Neural cell (in vitro differentiated cells): ENCODE results near the gene DPYD. TPM values are rescaled to one million over a fixed set of nuclear protein-coding genes. Genes with fewer than 3 reads are reported as not detected.
A peak's percentile ranks its signal among the peaks of the same experiment; 100 is the strongest.

Experiments
- H2AFZ ChIP-seq: fragments of 200-600, 300-800 bp; sonication (generic), shearing (Covaris generic); 2 replicates; pipeline ENCODE4 v1.6.0; 2014; ENCODE audit warnings: low read depth, mild to moderate bottlenecking, antibody characterized with exemption, low read length, moderate library complexity
- H3F3A ChIP-seq: fragments of 200-600 bp; shearing (Covaris generic); 2 replicates; pipeline ENCODE4 v1.6.1; 2016; ENCODE audit warnings: mild to moderate bottlenecking, moderate library complexity, mixed read lengths, antibody characterized with exemption, low read length; ENCODE audit not compliant: insufficient read depth, poor library complexity, severe bottlenecking
- H3K27ac ChIP-seq: fragments of 200-600, 300-800 bp; sonication (generic), shearing (Covaris generic); 2 replicates; pipeline ENCODE4 v1.5.1; 2014; ENCODE audit warnings: mild to moderate bottlenecking, low read length, moderate library complexity
- H3K27me3 ChIP-seq: fragments of 300-800, 200-600 bp; sonication (generic), shearing (Covaris generic); 2 replicates; pipeline ENCODE4 v1.6.0; 2014; ENCODE audit warnings: mild to moderate bottlenecking, low read depth, low read length, moderate library complexity; ENCODE audit not compliant: insufficient read depth
- H3K36me3 ChIP-seq: fragments of 300-800, 200-600 bp; sonication (generic), shearing (Covaris generic); 2 replicates; pipeline ENCODE4 v1.5.1; 2014; ENCODE audit warnings: mild to moderate bottlenecking, antibody characterized with exemption, low read length, moderate library complexity; ENCODE audit not compliant: insufficient read depth
- H3K4me2 ChIP-seq: fragments of 300-800, 200-600 bp; sonication (generic), shearing (Covaris generic); 2 replicates; pipeline ENCODE4 v1.6.0; 2014; ENCODE audit warnings: mild to moderate bottlenecking, low read length
- H3K4me3 ChIP-seq: fragments of 300-800, 200-600 bp; sonication (generic), shearing (Covaris generic); 2 replicates; pipeline ENCODE4 v1.5.1; 2014; ENCODE audit warnings: mild to moderate bottlenecking, low read length, moderate library complexity
- H3K79me2 ChIP-seq: fragments of 200-600 bp; shearing (Covaris generic); replicated peaks from 2 replicates; pipeline ENCODE4 v1.6.0; 2014; ENCODE audit warnings: mild to moderate bottlenecking, low read length, moderate library complexity; ENCODE audit not compliant: insufficient read depth
- H3K9ac ChIP-seq: fragments of 300-800, 200-600 bp; sonication (generic), shearing (Covaris generic); 2 replicates; pipeline ENCODE4 v1.6.1; 2016; ENCODE audit warnings: mild to moderate bottlenecking, low read length, mixed read lengths
- H3K9me2 ChIP-seq: fragments of 200-600 bp; shearing (Covaris generic); 2 replicates; pipeline ENCODE4 v1.6.1; 2016; ENCODE audit warnings: mild to moderate bottlenecking, low read length, mixed read lengths; ENCODE audit not compliant: insufficient read depth
- H3K9me3 ChIP-seq: fragments of 200-600, 300-800 bp; sonication (generic), shearing (Covaris generic); 2 replicates; pipeline ENCODE4 v1.6.1; 2016; ENCODE audit warnings: mild to moderate bottlenecking, mixed run types, low read length, moderate library complexity, mixed read lengths
- H4K20me1 ChIP-seq: fragments of 200-600 bp; shearing (Covaris generic); 2 replicates; pipeline ENCODE4 v1.6.1; 2016; ENCODE audit warnings: mild to moderate bottlenecking, mixed run types; ENCODE audit not compliant: insufficient read depth
- CTCF ChIP-seq: fragments of 450-650 bp; IDR thresholded peaks from 2 replicates; pipeline ENCODE4 v1.5.1; 2014; ENCODE audit warnings: antibody characterized with exemption, mild to moderate bottlenecking, moderate library complexity; ENCODE audit not compliant: poor library complexity, severe bottlenecking
- EP300 ChIP-seq: fragments of 450-650 bp; conservative IDR thresholded peaks from 2 replicates; pipeline ENCODE4 v1.6.1; 2014; ENCODE audit warnings: antibody characterized with exemption, mild to moderate bottlenecking, moderate library complexity; ENCODE audit not compliant: poor library complexity, severe bottlenecking
- EZH2 ChIP-seq: fragments of 200-600, 300-800 bp; shearing (Covaris generic), sonication (generic); IDR thresholded peaks from 2 replicates; pipeline ENCODE4 v1.6.1; 2014; ENCODE audit warnings: antibody characterized with exemption, low read length, borderline replicate concordance, mild to moderate bottlenecking; ENCODE audit not compliant: insufficient read depth, poor library complexity, severe bottlenecking
- MXI1 ChIP-seq: fragments of 450-650 bp; conservative IDR thresholded peaks from 2 replicates; pipeline ENCODE4 v1.6.1; 2014; ENCODE audit warnings: antibody characterized with exemption, mild to moderate bottlenecking; ENCODE audit not compliant: poor library complexity, severe bottlenecking
- POLR2AphosphoS5 ChIP-seq: IDR thresholded peaks from 2 replicates; pipeline ENCODE4 v1.6.1; 2012
- RAD21 ChIP-seq: fragments of 450-650 bp; conservative IDR thresholded peaks from 2 replicates; pipeline ENCODE4 v1.6.1; 2014; ENCODE audit warnings: antibody characterized with exemption, mild to moderate bottlenecking, moderate library complexity
- REST ChIP-seq: IDR thresholded peaks from 2 replicates; pipeline ENCODE4 v1.6.1; 2012; ENCODE audit warnings: borderline replicate concordance
- SMC3 ChIP-seq: fragments of 450-650 bp; conservative IDR thresholded peaks from 2 replicates; pipeline ENCODE4 v1.6.1; 2014; ENCODE audit warnings: antibody characterized with exemption, mild to moderate bottlenecking, moderate library complexity; ENCODE audit not compliant: poor library complexity
- TAF1 ChIP-seq: IDR thresholded peaks from 2 replicates; pipeline ENCODE4 v1.6.1; 2012; ENCODE audit warnings: low read depth
- polyA plus RNA-seq: library from polyadenylated mRNA; depleted of rRNA; stranded (reverse); fragments of >200 nt; gene quantifications from 2 replicates; pipeline ENCODE4 v1.2.3, GENCODE V29; 2014

DPYD gene
- polyA plus RNA-seq, 1 donor from 2014 or later = 6.7 TPM

GRCh38 chr1:97192872-97193572 is 727.8 kb downstream of the DPYD start:
- H3K4me3 ChIP-seq = no peak overlapping the region
- no peaks in the 10 kb centered on the region for H3K79me2 ChIP-seq
- no peaks in the 10 kb centered on the region for H3K36me3 ChIP-seq
- no peaks in the 10 kb centered on the region for H3F3A ChIP-seq
- H3K9ac ChIP-seq = no peak overlapping the region
- no peak overlapping the region for H2AFZ ChIP-seq
- TF ChIP-seq MXI1 (no peak), EP300 (no peak), RAD21 (peak; percentile 12), REST (no peak), TAF1 (no peak), CTCF (peak; percentile 21), EZH2 (no peak), POLR2AphosphoS5 (no peak), SMC3 (no peak)
- H4K20me1 ChIP-seq = no peaks in the 10 kb centered on the region
- H3K9me3 ChIP-seq = no peaks in the 10 kb centered on the region
- H3K27ac ChIP-seq = no peak overlapping the region
- no peaks in the 10 kb centered on the region for H3K9me2 ChIP-seq
- H3K4me2 ChIP-seq = no peak overlapping the region
- H3K27me3 ChIP-seq = no peaks in the 10 kb centered on the region

- Histone ChIP-seq H3K27me3 (no peaks in the 10 kb centered on the region), H3K4me3 (no peak overlapping the region), H3K9me3 (no peaks in the 10 kb centered on the region), H3K9me2 (no peaks in the 10 kb centered on the region), H4K20me1 (no peaks in the 10 kb centered on the region), H3K9ac (no peak overlapping the region), H2AFZ (no peak overlapping the region), H3K27ac (no peak overlapping the region), H3F3A (no peaks in the 10 kb centered on the region), H3K36me3 (no peaks in the 10 kb centered on the region), H3K79me2 (no peaks in the 10 kb centered on the region), H3K4me2 (no peak overlapping the region)
- TF ChIP-seq TAF1 = no peak
These were observed 730.5 kb downstream of the DPYD start for GRCh38 chr1:97190326-97190725.
